C4-2B (cell line): ENCODE results near the gene MVB12B.

Experiments
- ZFX ChIP-seq: fragments of 450-650 bp; IDR thresholded peaks from 2 replicates; pipeline ENCODE4 v1.6.1; 2017
- TF ChIP-seq, protein P1 (sequence below): fragments of 450-650 bp; conservative IDR thresholded peaks from 2 replicates; pipeline ENCODE4 v1.5.1; 2017; ENCODE audit warnings: mild to moderate bottlenecking

DNA sequence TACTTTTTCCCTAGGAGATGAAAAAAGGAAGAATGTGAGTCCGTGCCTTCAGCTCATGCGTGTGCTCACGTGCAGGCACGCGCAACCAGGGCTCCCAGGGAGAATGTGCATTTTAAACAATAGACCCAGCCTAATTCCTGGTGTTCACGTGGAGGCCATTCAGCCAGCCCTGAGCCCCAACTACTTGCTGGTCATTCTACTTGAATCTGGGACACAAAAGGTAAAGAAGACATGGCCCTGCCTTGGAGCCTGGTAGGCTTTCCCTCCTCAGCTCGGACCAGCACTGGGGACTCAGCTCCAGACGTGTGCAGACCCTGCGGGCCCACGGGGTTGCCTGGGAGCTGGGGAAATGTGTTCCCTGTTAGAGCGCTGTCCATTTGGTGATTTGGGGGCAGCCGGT is 125.5 kb downstream of the MVB12B start:
- TF ChIP-seq, protein P1, sequence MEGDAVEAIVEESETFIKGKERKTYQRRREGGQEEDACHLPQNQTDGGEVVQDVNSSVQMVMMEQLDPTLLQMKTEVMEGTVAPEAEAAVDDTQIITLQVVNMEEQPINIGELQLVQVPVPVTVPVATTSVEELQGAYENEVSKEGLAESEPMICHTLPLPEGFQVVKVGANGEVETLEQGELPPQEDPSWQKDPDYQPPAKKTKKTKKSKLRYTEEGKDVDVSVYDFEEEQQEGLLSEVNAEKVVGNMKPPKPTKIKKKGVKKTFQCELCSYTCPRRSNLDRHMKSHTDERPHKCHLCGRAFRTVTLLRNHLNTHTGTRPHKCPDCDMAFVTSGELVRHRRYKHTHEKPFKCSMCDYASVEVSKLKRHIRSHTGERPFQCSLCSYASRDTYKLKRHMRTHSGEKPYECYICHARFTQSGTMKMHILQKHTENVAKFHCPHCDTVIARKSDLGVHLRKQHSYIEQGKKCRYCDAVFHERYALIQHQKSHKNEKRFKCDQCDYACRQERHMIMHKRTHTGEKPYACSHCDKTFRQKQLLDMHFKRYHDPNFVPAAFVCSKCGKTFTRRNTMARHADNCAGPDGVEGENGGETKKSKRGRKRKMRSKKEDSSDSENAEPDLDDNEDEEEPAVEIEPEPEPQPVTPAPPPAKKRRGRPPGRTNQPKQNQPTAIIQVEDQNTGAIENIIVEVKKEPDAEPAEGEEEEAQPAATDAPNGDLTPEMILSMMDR = no peak
- TF ChIP-seq ZFX = no peak
